SK-N-SH (cell line): Measurements from ENCODE around the gene PPP2R1A. TPM values are rescaled to one million over a fixed set of nuclear protein-coding genes. Genes with fewer than 3 reads are reported as not detected.
A peak's percentile ranks its signal among the peaks of the same experiment; 100 is the strongest.

Experiments
- CTCF ChIA-PET: fragments of 300-600, 350-600 bp; formaldehyde crosslinking; extraction: SDS; loops from one replicate; lab custom pipeline; 2021; lab: Yijun Ruan, JAX
- POLR2A ChIA-PET: fragments of 350-600 bp; sonication (Branson Sonifier 250); formaldehyde crosslinking; extraction: SDS; loops from one replicate; lab custom pipeline; 2020; ENCODE audit warnings: antibody characterized with exemption, inconsistent platforms; lab: Yijun Ruan, JAX
- DNase-seq: peaks from one replicate; pipeline ENCODE4 v3.0.0; 2012
- H2AFZ ChIP-seq: fragments of 200-600 bp; sonication (generic); 2 replicates; pipeline ENCODE4 v1.8.1; 2016; ENCODE audit warnings: antibody characterized with exemption, mild to moderate bottlenecking, low read depth
- H3F3A ChIP-seq: fragments of 200-600 bp; sonication (generic); replicated peaks from 2 replicates; pipeline ENCODE3; 2016; ENCODE audit warnings: antibody characterized with exemption, mild to moderate bottlenecking; ENCODE audit not compliant: insufficient read depth
- H3K27ac ChIP-seq, 2 experiments: fragments of 200-500 bp in 1 of 2; fragments of 200-600 bp in 1 of 2; sonication (Bioruptor generic) in 1 of 2; sonication (generic), shearing (Covaris generic) in 1 of 2; 2 replicates each; pipeline versions ENCODE4 v1.5.1 to v1.6.1; 2014 to 2016; ENCODE audit warnings: low read depth in 2 of 2, inconsistent platforms in 1 of 2, low read length in 1 of 2, mild to moderate bottlenecking in 1 of 2, mixed read lengths in 1 of 2
- H3K27me3 ChIP-seq: fragments of 200-600 bp; sonication (generic), shearing (Covaris generic); 2 replicates; pipeline ENCODE4 v1.6.1; 2016; ENCODE audit warnings: mixed run types; ENCODE audit not compliant: insufficient read depth
- H3K36me3 ChIP-seq, 2 experiments: fragments of 200-500 bp in 1 of 2; fragments of 200-600 bp in 1 of 2; sonication (Bioruptor generic) in 1 of 2; sonication (generic) in 1 of 2; replicated peaks in 1 of 2; 2 replicates each; pipeline versions ENCODE3 to v1.5.1; 2014 to 2016; ENCODE audit warnings: low read length in 1 of 2, mild to moderate bottlenecking in 1 of 2; ENCODE audit not compliant: insufficient read depth in 2 of 2, control insufficient read depth in 1 of 2
- H3K4me1 ChIP-seq, 2 experiments: fragments of 200-500 bp in 1 of 2; fragments of 200-600 bp in 1 of 2; sonication (Bioruptor generic) in 1 of 2; sonication (generic), shearing (Covaris generic) in 1 of 2; 2 replicates each; pipeline versions ENCODE4 v1.5.1 to v1.6.1; 2014 to 2016; ENCODE audit warnings: low read depth in 1 of 2, low read length in 1 of 2, mixed run types in 1 of 2; ENCODE audit not compliant: insufficient read depth in 2 of 2, control insufficient read depth in 1 of 2
- H3K4me2 ChIP-seq: fragments of 200-600 bp; sonication (generic), shearing (Covaris generic); 2 replicates; pipeline ENCODE4 v1.6.1; 2017; ENCODE audit warnings: mixed run types
- H3K4me3 ChIP-seq, 2 experiments: fragments of 200-500 bp in 1 of 2; fragments of 200-600 bp in 1 of 2; sonication (Bioruptor generic) in 1 of 2; sonication (generic), shearing (Covaris generic) in 1 of 2; 2 replicates each; pipeline versions ENCODE4 v1.5.1 to v1.8.1; 2014 to 2016; ENCODE audit warnings: low read depth in 2 of 2, inconsistent platforms in 1 of 2, low read length in 1 of 2, mild to moderate bottlenecking in 1 of 2, mixed read lengths in 1 of 2, moderate library complexity in 1 of 2
- H3K79me2 ChIP-seq: fragments of 200-600 bp; sonication (generic); 2 replicates; pipeline ENCODE4 v1.8.1; 2017; ENCODE audit warnings: mild to moderate bottlenecking; ENCODE audit not compliant: insufficient read depth
- H3K9ac ChIP-seq: fragments of 200-600 bp; sonication (generic); 2 replicates; pipeline ENCODE4 v1.6.1; 2017; ENCODE audit warnings: mixed run types
- H3K9me2 ChIP-seq: fragments of 200-600 bp; sonication (generic); 2 replicates; pipeline ENCODE4 v1.6.1; 2017; ENCODE audit warnings: mixed run types
- H3K9me3 ChIP-seq: fragments of 200-600 bp; sonication (generic); 2 replicates; pipeline ENCODE4 v1.6.1; 2017; ENCODE audit warnings: mixed run types, mild to moderate bottlenecking, moderate library complexity
- H4K20me1 ChIP-seq: fragments of 200-600 bp; sonication (generic); 2 replicates; pipeline ENCODE4 v1.6.1; 2017; ENCODE audit warnings: mild to moderate bottlenecking, mixed run types; ENCODE audit not compliant: insufficient read depth
- CHD2 ChIP-seq: fragments of 150-350 bp; IDR thresholded peaks from 2 replicates; pipeline ENCODE4 v1.6.1; 2018; ENCODE audit warnings: low read length; ENCODE audit not compliant: partially characterized antibody
- CTCF ChIP-seq: fragments of 200-600 bp; sonication (generic); IDR thresholded peaks from 2 replicates; pipeline ENCODE4 v1.6.1; 2017; ENCODE audit warnings: antibody characterized with exemption, mild to moderate bottlenecking, moderate library complexity
- ELF1 ChIP-seq: IDR thresholded peaks from 2 replicates; pipeline ENCODE4 v1.4.0; 2012
- EP300 ChIP-seq, 2 experiments: IDR thresholded peaks; 2 replicates each; pipeline versions ENCODE4 v1.4.0 to v1.6.1; 2012; ENCODE audit warnings: borderline replicate concordance in 1 of 2, low read depth in 1 of 2, low read length in 1 of 2
- EZH2phosphoT487 ChIP-seq: fragments of 200-600 bp; sonication (generic); IDR thresholded peaks from 2 replicates; pipeline ENCODE4 v1.6.1; 2017; ENCODE audit warnings: low read depth, mixed run types, mild to moderate bottlenecking, antibody characterized with exemption, moderate library complexity, borderline replicate concordance
- FOSL2 ChIP-seq: IDR thresholded peaks from 2 replicates; pipeline ENCODE4 v1.4.0; 2012; ENCODE audit warnings: low read depth, mild to moderate bottlenecking, moderate library complexity, borderline replicate concordance
- FOXM1 ChIP-seq: IDR thresholded peaks from 2 replicates; pipeline ENCODE4 v1.4.0; 2012; ENCODE audit warnings: low read depth, mild to moderate bottlenecking
- GATA2 ChIP-seq: sonication (generic); formaldehyde crosslinking; IDR thresholded peaks from 2 replicates; pipeline ENCODE4 v1.5.0; 2020; ENCODE audit warnings: mild to moderate bottlenecking, missing genetic modification reagents
- IRF3 ChIP-seq: fragments of 150-350 bp; IDR thresholded peaks from 2 replicates; pipeline ENCODE4 v1.6.1; 2016; ENCODE audit warnings: mild to moderate bottlenecking, low read depth, low read length
- JUND ChIP-seq: IDR thresholded peaks from 2 replicates; pipeline ENCODE4 v1.4.0; 2012
- MAX ChIP-seq: IDR thresholded peaks from 2 replicates; pipeline ENCODE4 v1.4.0; 2012; ENCODE audit warnings: low read depth
- NFIC ChIP-seq: IDR thresholded peaks from 2 replicates; pipeline ENCODE4 v1.4.0; 2012; ENCODE audit warnings: borderline replicate concordance
- NRF1 ChIP-seq: IDR thresholded peaks from 2 replicates; pipeline ENCODE4 v1.6.1; 2012; ENCODE audit warnings: low read depth, mild to moderate bottlenecking, low read length
- POLR2AphosphoS5 ChIP-seq: IDR thresholded peaks from 2 replicates; pipeline ENCODE4 v1.6.1; 2012; ENCODE audit warnings: low read depth, low read length
- RCOR1 ChIP-seq: fragments of 150-350 bp; IDR thresholded peaks from 2 replicates; pipeline ENCODE4 v1.6.1; 2017; ENCODE audit warnings: antibody characterized with exemption, low read length
- TCF12 ChIP-seq: IDR thresholded peaks from 2 replicates; pipeline ENCODE4 v1.4.0; 2012
- TEAD4 ChIP-seq: IDR thresholded peaks from 2 replicates; pipeline ENCODE4 v1.4.0; 2012; ENCODE audit warnings: mild to moderate bottlenecking, borderline replicate concordance; ENCODE audit not compliant: insufficient read depth
- USF1 ChIP-seq: IDR thresholded peaks from 2 replicates; pipeline ENCODE4 v1.4.0; 2012; ENCODE audit warnings: low read depth, borderline replicate concordance
- YY1 ChIP-seq: IDR thresholded peaks from 2 replicates; pipeline ENCODE4 v1.4.0; 2012; ENCODE audit warnings: low read depth, mild to moderate bottlenecking
- WGBS: methylation state at CpG from one replicate; pipeline ENCODE4 v1.1.6; 2017; ENCODE audit warnings: low lambda C conversion rate; 5-methylcytosine and 5-hydroxymethylcytosine counted together
- polyA plus RNA-seq, 3 experiments: library from polyadenylated mRNA; depleted of rRNA; stranded (reverse); fragments of >200 nt; gene quantifications; 2 replicates each; pipeline ENCODE4 v1.2.3, GENCODE V29; 2012

Gene PPP2R1A
- polyA plus RNA-seq, 1 of the 3 experiments (the other 2 are of a cell fraction): 163 TPM

GRCh38 chr19:52198678-52199077 lies 8.8 kb downstream of the PPP2R1A start:
- no peak overlapping the region for H3K27ac ChIP-seq
- peaks cover 2 to 14% of the 10 kb centered on the region in 2 experiments; a peak in 2 of 4 replicates for H3K4me1 ChIP-seq
- no peak overlapping the region for H3K4me2 ChIP-seq
- H3K9me2 ChIP-seq: no peaks in the 10 kb centered on the region
- CTCF ChIA-PET: interaction anchor here (1.5 kb wide), 1 partner anchor 59 kb away, joined by 4 read pairs; the partner anchor contains the start of gene ZNF616
- POLR2A ChIA-PET: interaction anchor here (1.1 kb wide), 1 partner anchor 9 kb away, joined by 3 read pairs; the partner anchor contains the start of gene PPP2R1A
- peaks cover 67% of the 10 kb centered on the region for H4K20me1 ChIP-seq
- peaks cover 96% of the 10 kb centered on the region for H3K79me2 ChIP-seq
- H3K4me3 ChIP-seq: no peak overlapping the region
- H3K27me3 ChIP-seq: no peaks in the 10 kb centered on the region
- H3K9me3 ChIP-seq: no peaks in the 10 kb centered on the region
- no peak for TF ChIP-seq NRF1
- no peak for TF ChIP-seq IRF3
- no peak for TF ChIP-seq JUND
- no peak for TF ChIP-seq EP300 (IDR thresholded peaks at IDR 0.05; ENCODE audit: borderline replicate concordance in 1 of 2, low read depth in 1 of 2, low read length in 1 of 2)
- no peak for TF ChIP-seq NFIC
- no peak for TF ChIP-seq CHD2
- TF ChIP-seq ELF1: no peak
- no peak for TF ChIP-seq CTCF
- TF ChIP-seq POLR2AphosphoS5: no peak
- no peak for TF ChIP-seq TEAD4
- no peak for TF ChIP-seq MAX
- no peak for TF ChIP-seq RCOR1
- TF ChIP-seq YY1: no peak
- TF ChIP-seq USF1: no peak
- peaks cover 6% of the 10 kb centered on the region for H3F3A ChIP-seq
- 77% methylated on average over 3 of the region's 3 CpGs for WGBS
- no peak overlapping the region for H2AFZ ChIP-seq
- DNase-seq: no peak
- H3K9ac ChIP-seq: no peak overlapping the region
- H3K36me3 ChIP-seq: peaks cover 39 to 55% of the 10 kb centered on the region in 2 experiments

- ChIA-PET CTCF (no interaction called here), POLR2A (interaction anchor here (0.6 kb wide), 1 partner anchor 28 kb away, joined by 3 read pairs; no protein-coding TSS in a partner anchor)
- Histone ChIP-seq H3K79me2 (peaks cover 94% of the 10 kb centered on the region), H3K4me3 (no peak overlapping the region), H3K4me2 (no peak overlapping the region; the same call in 1 of the 2 replicates), H3K36me3 (peaks cover 39 to 68% of the 10 kb centered on the region in 2 experiments), H2AFZ (no peak overlapping the region), H3K9ac (no peak overlapping the region), H3K9me3 (no peaks in the 10 kb centered on the region), H3K27me3 (no peaks in the 10 kb centered on the region), H3K27ac (peak overlapping the region in 1 of 2 experiments; percentile 52; a peak in 3 of 4 replicates), H3K9me2 (no peaks in the 10 kb centered on the region), H4K20me1 (peaks cover 55% of the 10 kb centered on the region), H3F3A (peaks cover 6% of the 10 kb centered on the region), H3K4me1 (peaks cover 2 to 14% of the 10 kb centered on the region in 2 experiments; a peak in 2 of 4 replicates)
- TF ChIP-seq TCF12: no peak
- TF ChIP-seq FOXM1: no peak
- TF ChIP-seq NFIC: no peak
- no peak for TF ChIP-seq CTCF
- TF ChIP-seq FOSL2: peak; percentile 25; the same call in 1 of the 2 replicates
- TF ChIP-seq POLR2AphosphoS5: no peak
- TF ChIP-seq GATA2: no peak
- TF ChIP-seq EZH2phosphoT487: no peak
- WGBS: 73% methylated on average over 7 of the region's 7 CpGs
- no peak for DNase-seq
Measured at GRCh38 chr19:52200044-52200443, 10.2 kb downstream of the PPP2R1A start.
